IgD-negative memory B cell (primary cell): Measurements from ENCODE around the gene ARRDC3. TPM values are rescaled to one million over a fixed set of nuclear protein-coding genes. Genes with fewer than 3 reads are reported as not detected.

Experiments
- H3K27ac Mint-ChIP-seq, 3 donors: one replicate each; pipeline ENCODE4 v1.8.0; 2020 to 2022; ENCODE audit warnings: mild to moderate bottlenecking in 3 of 3, mixed read lengths in 3 of 3, moderate library complexity in 1 of 3
- H3K27me3 Mint-ChIP-seq: one replicate; pipeline ENCODE4 v1.8.0; 2021; ENCODE audit warnings: mixed read lengths
- H3K36me3 Mint-ChIP-seq: one replicate; pipeline ENCODE4 v1.8.0; 2020; ENCODE audit warnings: mild to moderate bottlenecking, mixed read lengths
- H3K4me1 Mint-ChIP-seq, 3 donors: one replicate each; pipeline ENCODE4 v1.8.0; 2020 to 2022; ENCODE audit warnings: mixed read lengths in 3 of 3, mild to moderate bottlenecking in 1 of 3
- H3K4me3 Mint-ChIP-seq, 4 donors: one replicate each; pipeline ENCODE4 v1.8.0; 2020 to 2022; ENCODE audit warnings: mild to moderate bottlenecking in 4 of 4, mixed read lengths in 4 of 4, moderate library complexity in 3 of 4
- H3K9me3 Mint-ChIP-seq, 3 donors: one replicate each; pipeline ENCODE4 v1.8.0; 2020 to 2021; ENCODE audit warnings: mixed read lengths in 3 of 3, mild to moderate bottlenecking in 1 of 3
- polyA plus RNA-seq: library from polyadenylated mRNA; unstranded; fragments of 300-500 nt; fragmentation: Illumina TruSeq; gene quantifications from one replicate; pipeline ENCODE4 v1.2.3, GENCODE V29; 2021

Gene ARRDC3, protein sequence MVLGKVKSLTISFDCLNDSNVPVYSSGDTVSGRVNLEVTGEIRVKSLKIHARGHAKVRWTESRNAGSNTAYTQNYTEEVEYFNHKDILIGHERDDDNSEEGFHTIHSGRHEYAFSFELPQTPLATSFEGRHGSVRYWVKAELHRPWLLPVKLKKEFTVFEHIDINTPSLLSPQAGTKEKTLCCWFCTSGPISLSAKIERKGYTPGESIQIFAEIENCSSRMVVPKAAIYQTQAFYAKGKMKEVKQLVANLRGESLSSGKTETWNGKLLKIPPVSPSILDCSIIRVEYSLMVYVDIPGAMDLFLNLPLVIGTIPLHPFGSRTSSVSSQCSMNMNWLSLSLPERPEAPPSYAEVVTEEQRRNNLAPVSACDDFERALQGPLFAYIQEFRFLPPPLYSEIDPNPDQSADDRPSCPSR
- polyA plus RNA-seq = 79.2 TPM

DNA sequence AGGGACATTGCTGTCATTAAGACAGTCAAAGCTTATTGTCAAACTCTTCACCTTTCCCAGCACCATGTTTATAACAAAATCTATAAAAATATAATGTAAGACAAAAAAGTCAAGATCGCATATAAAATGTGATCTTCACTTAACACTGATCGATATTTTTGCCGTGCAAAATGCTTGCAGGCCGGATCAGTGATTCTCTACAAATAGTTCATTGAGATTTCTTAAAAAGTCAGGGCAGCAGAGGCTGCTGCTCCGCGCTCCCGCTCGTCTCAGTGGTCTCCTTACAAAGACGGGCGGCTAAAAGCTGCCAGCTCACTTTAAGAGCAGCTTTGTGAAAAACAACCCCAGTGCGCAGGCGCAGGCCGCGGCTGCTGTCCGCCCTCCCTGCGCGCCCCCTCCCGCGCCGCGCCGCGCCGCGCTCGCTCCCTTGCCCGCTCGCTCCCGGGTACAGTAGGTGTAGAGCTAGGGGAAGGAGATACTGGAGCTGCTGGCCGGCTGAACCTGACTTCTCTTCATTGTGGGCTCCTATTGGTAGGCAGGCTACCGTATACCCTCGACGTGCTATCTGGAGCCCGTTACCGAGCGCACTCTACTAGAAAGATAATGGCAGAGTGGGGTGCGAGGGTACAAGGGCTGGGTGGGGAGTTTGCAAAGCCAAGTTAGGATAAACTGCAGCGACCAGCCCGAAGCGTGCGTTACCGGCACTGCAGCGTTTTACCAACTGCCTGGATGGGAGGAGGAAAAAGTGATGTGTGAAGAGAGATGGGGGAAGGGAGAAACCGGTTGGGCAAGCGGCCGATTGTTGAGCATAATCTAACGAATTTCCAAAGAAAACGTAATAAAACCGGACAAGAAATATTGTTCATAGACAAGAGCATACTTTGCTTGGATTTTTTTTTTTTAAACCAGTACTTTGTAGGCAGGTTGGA lies at the start of gene ARRDC3:
Gene ARRDC3, minus strand, starts transcription at position 291 of the 929 bp plus-strand sequence. Its CDS starts 225 bp downstream, at position 66.
- H3K36me3 Mint-ChIP-seq = peaks cover 4% of the 10 kb centered on the region
- H3K27ac Mint-ChIP-seq = peak within 1 kb of the TSS; percentile 98 to 100 (median 100)
- peaks cover 20 to 26% (median 23%) of the 10 kb centered on the region in 3 donors for H3K4me1 Mint-ChIP-seq
- no peaks in the 10 kb centered on the region for H3K9me3 Mint-ChIP-seq
- H3K4me3 Mint-ChIP-seq = peak within 1 kb of the TSS; percentile 93 to 100 (median 97)
- H3K27me3 Mint-ChIP-seq = no peaks in the 10 kb centered on the region

DNA sequence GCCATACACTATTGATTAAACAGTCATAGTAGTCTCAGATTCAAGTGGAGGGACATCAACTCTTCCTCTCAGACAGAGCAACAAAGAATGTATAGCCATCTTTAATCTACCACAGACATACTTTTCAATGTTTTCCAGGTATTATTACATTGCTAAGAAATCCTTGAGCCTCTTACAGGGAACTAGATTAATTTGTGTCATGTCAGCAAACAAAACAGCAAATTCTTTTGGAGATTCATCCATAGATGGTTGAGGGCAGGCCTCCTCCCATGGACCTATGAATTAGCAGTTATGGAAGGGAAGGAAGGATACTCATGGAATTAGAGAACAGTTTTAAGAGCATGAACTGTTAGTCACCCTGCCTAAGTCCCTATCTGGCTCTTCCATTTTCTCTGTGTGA lies 47.8 kb upstream of the ARRDC3 start:
- Mint-ChIP-seq H3K4me3 (no peak overlapping the region), H3K27ac (no peak overlapping the region), H3K36me3 (peaks cover 4% of the 10 kb centered on the region), H3K27me3 (no peaks in the 10 kb centered on the region), H3K4me1 (peaks cover 0 to 6% (median 2%) of the 10 kb centered on the region in 3 donors), H3K9me3 (peaks cover 4 to 5% (median 5%) of the 10 kb centered on the region in 3 donors)

DNA sequence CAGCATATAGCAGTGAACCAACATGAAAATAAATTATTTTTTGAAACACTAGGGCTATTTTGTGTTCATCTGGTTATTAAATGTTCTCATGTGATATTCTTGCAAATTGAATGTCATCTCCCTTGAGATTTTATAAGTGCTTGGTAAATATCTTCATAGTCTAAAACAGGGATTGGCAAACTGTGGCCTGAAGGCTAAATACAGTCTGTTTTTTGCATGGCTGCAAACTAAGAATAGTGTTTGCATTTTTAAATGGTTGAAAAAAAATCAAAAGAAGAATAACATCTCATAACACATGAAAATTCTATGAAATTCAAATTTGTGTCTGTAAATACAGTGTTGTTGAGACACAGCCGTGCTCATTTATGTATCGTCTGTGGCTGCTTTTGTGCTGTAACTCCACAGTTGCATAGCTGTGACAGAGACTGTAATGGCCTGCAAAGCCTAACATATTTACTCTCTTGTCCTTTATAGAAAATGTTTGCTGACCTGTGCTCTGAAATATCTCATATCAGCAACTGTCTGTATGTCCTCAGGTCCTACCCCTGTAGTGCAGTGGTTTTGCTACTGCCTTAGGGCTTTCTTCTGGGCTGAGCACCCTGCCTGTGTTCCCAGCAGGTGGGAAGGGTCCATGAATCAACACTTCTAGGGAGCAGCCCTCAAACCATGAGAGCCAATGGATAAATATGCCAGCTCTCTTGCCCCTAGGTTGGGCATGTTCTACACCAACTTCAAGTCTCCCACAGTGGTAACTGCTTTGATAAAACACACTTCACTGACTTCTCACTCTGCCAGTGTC lies 41.7 kb upstream of the ARRDC3 start:
- Mint-ChIP-seq H3K36me3 (peaks cover 2% of the 10 kb centered on the region), H3K9me3 (peaks cover 3 to 5% (median 4%) of the 10 kb centered on the region in 3 donors), H3K27me3 (no peaks in the 10 kb centered on the region), H3K4me1 (no peaks in the 10 kb centered on the region), H3K27ac (no peak overlapping the region), H3K4me3 (no peak overlapping the region)

DNA sequence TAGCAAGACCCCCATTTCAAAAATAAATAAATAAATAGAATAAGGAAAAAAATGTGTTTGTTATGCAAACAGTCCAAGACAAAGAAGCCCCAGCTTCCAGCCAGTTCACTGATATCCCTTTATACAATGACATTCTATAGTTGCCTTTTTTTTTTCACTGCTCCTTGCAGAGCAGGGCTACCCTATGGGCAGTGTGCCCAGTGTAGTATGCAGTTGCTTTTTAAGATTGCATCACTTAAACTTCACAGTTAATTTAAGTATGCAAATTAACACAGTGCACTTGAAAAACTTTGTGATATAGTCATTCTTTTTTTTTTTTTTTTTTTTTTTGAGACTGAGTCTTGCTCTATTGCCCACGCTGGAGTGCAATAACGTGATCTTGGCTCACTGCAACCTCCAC lies 40.8 kb upstream of the ARRDC3 start:
- Mint-ChIP-seq H3K27me3 (no peaks in the 10 kb centered on the region), H3K36me3 (peaks cover 2% of the 10 kb centered on the region), H3K4me1 (peaks cover 0 to 2% (median 0%) of the 10 kb centered on the region in 3 donors), H3K27ac (no peak overlapping the region), H3K9me3 (peaks cover 0 to 3% (median under 1%) of the 10 kb centered on the region in 3 donors), H3K4me3 (no peak overlapping the region)

DNA sequence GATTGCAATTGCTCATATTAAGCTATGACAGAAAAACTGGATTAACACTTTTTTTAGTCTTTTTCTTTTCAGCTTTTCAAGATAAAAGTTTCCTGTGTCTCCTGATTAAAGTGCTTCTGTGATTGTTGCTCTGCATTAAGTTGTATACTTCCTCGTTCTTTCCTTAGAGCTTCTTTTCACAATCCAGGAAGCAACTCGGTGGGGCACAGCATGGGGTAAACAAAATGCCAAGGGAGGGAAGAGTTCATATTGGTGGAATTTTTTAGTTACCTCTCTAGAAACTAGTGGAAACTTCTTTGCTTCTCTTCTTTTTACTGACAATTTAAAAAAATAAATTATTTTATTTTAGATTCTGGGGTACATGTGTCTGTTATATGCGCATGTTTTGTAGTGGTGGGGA lies 37.8 kb upstream of the ARRDC3 start:
- Mint-ChIP-seq H3K4me1 (peaks cover 0 to 2% (median 0%) of the 10 kb centered on the region in 3 donors), H3K4me3 (no peak overlapping the region), H3K27me3 (no peaks in the 10 kb centered on the region), H3K36me3 (no peaks in the 10 kb centered on the region), H3K9me3 (no peaks in the 10 kb centered on the region), H3K27ac (no peak overlapping the region)

DNA sequence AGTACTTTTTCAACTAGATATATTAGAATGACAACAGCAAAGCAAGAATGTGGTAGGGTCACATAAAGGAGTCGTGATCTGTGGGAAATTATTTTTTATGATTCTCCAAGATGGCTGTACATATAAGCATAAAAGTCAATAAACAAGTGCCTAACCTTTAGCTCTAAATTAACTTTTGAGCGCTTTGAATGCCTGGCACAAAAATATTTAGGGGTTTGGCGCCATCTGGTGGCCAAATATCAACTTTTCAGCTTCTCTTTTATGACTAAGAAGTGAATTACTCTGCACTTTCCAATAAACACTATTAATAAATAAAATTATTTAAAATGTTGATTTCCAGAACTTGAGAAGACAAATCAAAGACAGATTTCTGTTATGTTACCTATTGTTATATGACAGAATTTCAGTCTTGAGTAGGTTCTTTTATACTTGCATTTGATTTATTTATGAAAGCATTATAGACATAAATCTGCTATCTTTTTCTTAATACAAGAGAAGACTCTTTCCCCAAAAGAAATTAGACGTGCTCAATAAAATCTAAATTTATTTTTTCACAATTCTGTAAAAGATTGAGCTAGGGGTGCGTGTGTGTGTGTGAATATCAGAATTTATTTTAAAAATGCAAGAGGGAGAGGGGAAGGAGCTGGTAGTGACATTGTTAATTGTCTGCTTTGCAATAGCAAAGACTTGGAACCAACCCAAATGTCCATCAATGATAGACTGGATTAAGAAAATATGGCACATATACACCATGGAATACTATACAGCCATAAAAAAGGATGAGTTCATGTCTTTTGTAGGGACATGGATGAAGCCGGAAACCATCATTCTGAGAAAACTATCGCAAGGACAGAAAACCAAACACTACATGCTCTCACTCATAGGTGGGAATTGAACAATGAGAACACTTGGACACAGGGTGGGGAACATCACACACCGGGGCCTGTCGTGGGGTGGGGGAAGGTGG lies 36.7 kb upstream of the ARRDC3 start:
- Mint-ChIP-seq H3K9me3 (no peaks in the 10 kb centered on the region), H3K27me3 (no peaks in the 10 kb centered on the region), H3K4me3 (no peak overlapping the region), H3K4me1 (peaks cover 0 to 2% (median 0%) of the 10 kb centered on the region in 3 donors), H3K27ac (no peak overlapping the region), H3K36me3 (no peaks in the 10 kb centered on the region)

DNA sequence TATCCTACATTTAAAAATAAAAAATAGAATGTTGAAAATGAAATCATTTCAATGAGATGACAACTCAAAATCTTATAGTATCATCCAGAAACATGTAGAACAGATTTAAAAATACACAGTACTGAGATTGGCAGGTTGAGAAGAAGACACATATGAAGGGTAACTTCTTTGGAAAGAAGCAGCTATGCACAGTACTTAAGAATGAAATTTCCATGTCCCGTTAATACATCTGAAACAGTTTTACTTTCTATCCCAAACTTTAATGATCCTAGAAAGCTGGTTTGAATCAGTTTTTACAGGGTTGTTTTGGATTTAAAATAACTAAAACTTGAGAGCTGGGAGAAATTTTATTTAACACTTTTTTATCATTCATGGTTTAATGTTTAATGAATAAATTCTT lies 36.0 kb upstream of the ARRDC3 start:
- peaks cover 0 to 2% (median 0%) of the 10 kb centered on the region in 3 donors for H3K4me1 Mint-ChIP-seq
- H3K4me3 Mint-ChIP-seq = no peak overlapping the region
- no peaks in the 10 kb centered on the region for H3K9me3 Mint-ChIP-seq
- no peak overlapping the region for H3K27ac Mint-ChIP-seq
- no peaks in the 10 kb centered on the region for H3K36me3 Mint-ChIP-seq
- no peaks in the 10 kb centered on the region for H3K27me3 Mint-ChIP-seq

DNA sequence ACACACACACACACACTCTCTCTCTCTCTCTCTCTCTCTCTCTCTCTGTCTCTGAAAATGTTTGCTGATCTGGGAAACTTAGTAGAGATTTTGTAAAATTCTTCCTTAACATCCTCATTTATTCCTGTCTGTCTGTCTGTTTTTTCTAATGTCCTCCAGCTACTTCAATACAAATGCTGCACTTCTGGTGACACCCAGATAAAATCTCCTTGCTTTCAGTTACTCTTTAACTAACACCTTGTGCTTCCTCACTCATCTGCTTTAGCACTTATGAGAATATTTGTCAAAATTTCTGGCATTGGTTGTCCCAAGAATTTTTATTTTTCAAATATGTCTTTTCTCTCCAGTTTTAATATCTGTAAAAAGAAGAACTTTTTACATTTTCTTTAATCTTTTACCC lies 35.0 kb upstream of the ARRDC3 start:
- Mint-ChIP-seq H3K27me3 (no peaks in the 10 kb centered on the region), H3K4me1 (peaks cover 0 to 2% (median 0%) of the 10 kb centered on the region in 3 donors), H3K36me3 (no peaks in the 10 kb centered on the region), H3K9me3 (no peaks in the 10 kb centered on the region), H3K27ac (no peak overlapping the region), H3K4me3 (no peak overlapping the region)

DNA sequence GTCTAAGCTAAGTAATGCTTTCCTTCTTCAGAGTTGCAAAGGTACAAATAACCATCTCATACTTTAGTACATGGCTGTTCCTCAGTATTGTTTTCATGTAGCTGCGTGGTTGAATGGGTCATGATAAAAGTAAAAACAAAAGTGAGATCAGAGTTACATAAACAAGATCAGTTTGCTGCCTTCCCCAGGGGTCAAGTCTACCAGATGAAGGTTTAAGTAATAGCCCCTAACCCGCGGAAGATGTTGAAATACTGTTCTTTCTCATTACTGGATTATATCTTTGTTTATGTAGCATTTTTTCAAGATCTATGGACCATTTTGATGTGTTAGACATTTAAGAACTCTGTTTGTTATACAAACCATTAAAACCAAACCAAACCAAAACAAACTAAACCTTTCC lies 34.1 kb upstream of the ARRDC3 start:
- Mint-ChIP-seq H3K4me3 (no peak overlapping the region), H3K4me1 (peaks cover 0 to 2% (median 0%) of the 10 kb centered on the region in 3 donors), H3K9me3 (no peaks in the 10 kb centered on the region), H3K27ac (no peak overlapping the region), H3K27me3 (no peaks in the 10 kb centered on the region), H3K36me3 (no peaks in the 10 kb centered on the region)

DNA sequence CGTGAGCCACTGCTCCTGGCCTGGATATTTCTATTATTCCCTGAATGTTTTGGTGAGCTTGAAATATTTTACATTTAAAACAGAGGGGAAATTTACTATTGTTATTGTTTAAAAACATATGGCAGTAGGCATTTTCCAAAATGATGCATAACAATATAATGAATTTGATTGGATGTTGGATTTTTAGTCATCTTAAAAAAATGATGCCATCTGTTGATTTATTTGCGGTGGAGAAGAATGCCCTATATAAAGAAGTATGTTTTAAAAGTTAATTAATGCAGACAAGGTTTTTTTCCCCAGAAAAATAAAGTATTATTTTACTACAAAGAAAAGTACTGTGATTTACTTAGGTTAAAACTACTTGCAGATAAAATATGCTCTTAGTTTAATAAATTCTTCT lies 33.4 kb upstream of the ARRDC3 start:
- Mint-ChIP-seq H3K36me3 (no peaks in the 10 kb centered on the region), H3K4me1 (peaks cover 0 to 2% (median 0%) of the 10 kb centered on the region in 3 donors), H3K27ac (no peak overlapping the region), H3K9me3 (no peaks in the 10 kb centered on the region), H3K4me3 (no peak overlapping the region), H3K27me3 (no peaks in the 10 kb centered on the region)

DNA sequence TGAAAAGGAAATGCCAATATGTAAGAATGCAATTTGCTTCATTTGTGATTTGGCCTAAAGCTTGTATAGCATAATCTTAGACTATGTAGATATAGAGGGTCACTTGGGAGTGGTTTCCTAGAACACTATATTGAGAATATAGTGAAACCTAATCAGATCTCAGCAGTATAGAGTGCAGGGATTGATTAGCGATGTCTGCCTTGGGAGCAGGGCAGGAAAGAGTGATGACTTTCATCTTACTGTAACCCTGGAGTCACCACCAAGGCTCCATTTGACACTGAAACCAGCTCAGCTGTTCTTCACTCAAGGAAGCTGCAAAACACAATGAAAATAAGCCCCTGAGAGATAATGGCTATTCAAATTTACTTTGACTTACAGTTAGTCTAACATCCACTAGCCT lies 26.2 kb upstream of the ARRDC3 start:
- Mint-ChIP-seq H3K9me3 (no peaks in the 10 kb centered on the region), H3K27me3 (no peaks in the 10 kb centered on the region), H3K4me3 (no peak overlapping the region), H3K36me3 (peaks cover 1% of the 10 kb centered on the region), H3K27ac (no peak overlapping the region), H3K4me1 (no peaks in the 10 kb centered on the region)

DNA sequence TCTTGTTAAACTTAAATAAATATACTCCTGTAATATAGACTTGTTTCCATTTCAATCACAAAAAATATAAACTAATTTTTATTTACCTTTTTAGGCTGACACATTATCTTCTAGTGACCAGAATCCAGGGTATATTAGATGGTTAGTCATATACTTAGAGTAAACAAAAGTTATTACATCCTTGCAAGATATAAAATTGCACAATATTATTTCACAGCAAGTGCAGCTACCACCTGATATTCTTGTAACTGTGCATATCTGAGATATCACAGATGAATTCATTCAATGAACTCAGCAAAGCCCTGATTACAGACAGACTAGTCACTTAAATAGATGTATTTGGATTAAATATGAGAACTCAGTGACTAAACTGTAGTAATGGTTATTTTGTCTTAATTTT lies 25.6 kb upstream of the ARRDC3 start:
- Mint-ChIP-seq H3K4me3 (no peak overlapping the region), H3K4me1 (no peaks in the 10 kb centered on the region), H3K27ac (no peak overlapping the region), H3K27me3 (no peaks in the 10 kb centered on the region), H3K36me3 (peaks cover 2% of the 10 kb centered on the region), H3K9me3 (no peaks in the 10 kb centered on the region)

DNA sequence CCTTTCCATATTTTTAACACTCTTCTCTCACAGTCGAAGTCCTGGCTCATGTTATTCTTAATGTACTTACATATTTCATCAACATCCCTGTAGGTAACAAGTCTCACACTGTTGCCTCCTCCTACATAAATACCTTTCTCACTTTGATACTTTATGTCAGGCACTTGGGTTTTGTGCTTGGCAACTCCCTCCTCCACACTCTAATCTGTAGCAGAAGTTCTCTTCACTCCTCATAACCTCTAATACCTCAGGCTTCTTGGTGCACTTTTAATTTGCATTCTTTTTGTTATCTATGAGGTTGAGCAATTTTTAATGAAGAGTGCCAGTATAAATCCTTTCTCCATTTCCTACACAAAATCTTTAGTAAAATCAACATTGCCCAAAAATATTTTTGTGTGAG lies 24.1 kb upstream of the ARRDC3 start:
- H3K9me3 Mint-ChIP-seq = no peaks in the 10 kb centered on the region
- no peak overlapping the region for H3K4me3 Mint-ChIP-seq

DNA sequence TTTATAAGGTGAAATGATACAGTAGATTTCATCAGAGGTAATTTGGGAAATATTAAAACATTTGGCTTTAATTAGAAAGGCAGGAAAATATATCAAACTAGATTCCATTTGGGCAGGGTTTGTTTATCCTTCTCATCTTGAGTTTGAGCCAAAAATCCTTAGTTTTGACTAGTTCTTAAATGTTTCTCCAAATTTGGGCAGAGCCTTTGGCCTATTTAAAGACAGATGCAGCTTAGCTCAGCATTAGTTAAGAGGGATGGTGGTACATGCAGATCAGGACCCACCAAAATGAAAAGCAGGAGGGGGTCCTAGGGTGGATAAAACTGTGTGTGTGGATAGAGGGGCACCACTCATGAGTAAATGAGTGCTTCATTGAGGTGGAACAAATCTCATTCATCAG lies 20.3 kb upstream of the ARRDC3 start:
- Mint-ChIP-seq H3K9me3 (no peaks in the 10 kb centered on the region), H3K27me3 (no peaks in the 10 kb centered on the region), H3K36me3 (peaks cover 2% of the 10 kb centered on the region), H3K4me3 (no peak overlapping the region), H3K27ac (no peak overlapping the region), H3K4me1 (no peaks in the 10 kb centered on the region)

More for the DNA sequence above, 24.1 kb upstream of the ARRDC3 start:
- Mint-ChIP-seq H3K36me3 (peaks cover 2% of the 10 kb centered on the region), H3K4me1 (no peaks in the 10 kb centered on the region), H3K27ac (no peak overlapping the region), H3K27me3 (no peaks in the 10 kb centered on the region)
